HCT116 (cell line): Measurements from ENCODE around the gene CDH13. TPM values are rescaled to one million over a fixed set of nuclear protein-coding genes. Genes with fewer than 3 reads are reported as not detected.

ENCODE experiments used
- ATAC-seq: fragments of 200-7000 bp; cut with Tn5 transposase; 2 replicates; pipeline ENCODE4 v1.9.1; 2020; ENCODE audit warnings: mild to moderate bottlenecking, moderate library complexity
- BruUV-seq: library from RNA; stranded (reverse); fragments of 400-500 nt; replicated peaks from 2 replicates; lab custom pipeline; 2021; lab: Mats Ljungman, UMichigan
- CTCF ChIA-PET: fragments of 300-600 bp; sonication (Branson Sonifier 250); formaldehyde crosslinking; loops from one replicate; lab custom pipeline; 2021; ENCODE audit warnings: antibody characterized with exemption; lab: Charles Lee
- POLR2A ChIA-PET: fragments of 300-600, 350-600 bp; sonication (Branson Sonifier 250); formaldehyde crosslinking; loops from one replicate; lab custom pipeline; 2021; ENCODE audit warnings: antibody characterized with exemption; lab: Charles Lee
- RAD21 ChIA-PET, 2 experiments: fragments of 300-600 bp; sonication (Branson Sonifier 250); formaldehyde crosslinking; loops; one replicate each; lab custom pipeline; 2023; ENCODE audit warnings: low total read pairs in 2 of 2; ENCODE audit not compliant: uncharacterized antibody in 2 of 2, unreplicated experiment in 2 of 2, low non-redundant PET in 1 of 2; lab: Charles Lee
- DNase-seq: peaks from one replicate; pipeline ENCODE4 v3.0.0-alpha.2; 2010; ENCODE audit warnings: low read depth, low spot score
- H2AFZ ChIP-seq: fragments of 200-600 bp; shearing (Covaris generic), sonication (generic); 2 replicates; pipeline ENCODE4 v1.6.1; 2017; ENCODE audit warnings: low read depth, mixed run types, mixed read lengths, antibody characterized with exemption, low read length; ENCODE audit not compliant: poor library complexity, severe bottlenecking
- H3K27ac ChIP-seq: 2 replicates; pipeline ENCODE4 v1.5.1; 2012; ENCODE audit warnings: low read depth, low read length
- H3K27me3 ChIP-seq: fragments of 200-600 bp; sonication (generic); 2 replicates; pipeline ENCODE4 v1.6.1; 2016; ENCODE audit warnings: mixed run types, low read length, mixed read lengths; ENCODE audit not compliant: insufficient read depth
- H3K36me3 ChIP-seq, 2 experiments: fragments of 200-500 bp in 1 of 2; fragments of 200-600 bp in 1 of 2; sonication (Bioruptor generic) in 1 of 2; sonication (generic) in 1 of 2; 2 replicates each; pipeline versions ENCODE4 v1.5.1 to v1.6.1; 2014 to 2016; ENCODE audit warnings: low read length in 2 of 2, inconsistent platforms in 1 of 2, mixed read lengths in 1 of 2, mixed run types in 1 of 2; ENCODE audit not compliant: insufficient read depth in 2 of 2, control insufficient read depth in 1 of 2
- H3K4me1 ChIP-seq, 2 experiments: fragments of 200-600 bp in 1 of 2; sonication (generic) in 1 of 2; 2 replicates each; pipeline versions ENCODE4 v1.5.1 to v1.6.1; 2012 to 2017; ENCODE audit warnings: low read length in 2 of 2, inconsistent platforms in 1 of 2, mild to moderate bottlenecking in 1 of 2, mixed read lengths in 1 of 2, mixed run types in 1 of 2, moderate library complexity in 1 of 2; ENCODE audit not compliant: insufficient read depth in 2 of 2, control insufficient read depth in 1 of 2
- H3K4me2 ChIP-seq: fragments of 200-600 bp; sonication (generic); 2 replicates; pipeline ENCODE4 v1.6.1; 2017; ENCODE audit warnings: mixed run types, low read length, mixed read lengths
- H3K4me3 ChIP-seq, 2 experiments: fragments of 200-600 bp in 1 of 2; sonication (generic) in 1 of 2; replicated peaks in 1 of 2; 2 replicates each; pipeline ENCODE4 v1.5.1; 2011 to 2016; ENCODE audit warnings: low read length in 2 of 2, control low read depth in 1 of 2, low read depth in 1 of 2, mild to moderate bottlenecking in 1 of 2, mixed read lengths in 1 of 2, mixed run types in 1 of 2
- H3K79me2 ChIP-seq: fragments of 200-600 bp; sonication (generic); 2 replicates; pipeline ENCODE4 v1.6.1; 2017; ENCODE audit warnings: mild to moderate bottlenecking, mixed run types, low read length, moderate library complexity, mixed read lengths; ENCODE audit not compliant: insufficient read depth
- H3K9ac ChIP-seq: fragments of 200-600 bp; sonication (generic); 2 replicates; pipeline ENCODE4 v1.6.1; 2016; ENCODE audit warnings: low read length, mixed read lengths
- H3K9me2 ChIP-seq: fragments of 200-600 bp; sonication (generic), shearing (Covaris generic); 2 replicates; pipeline ENCODE4 v1.6.1; 2017; ENCODE audit warnings: mixed run types, mild to moderate bottlenecking, moderate library complexity; ENCODE audit not compliant: insufficient read depth
- H3K9me3 ChIP-seq, 2 experiments: fragments of 200-500 bp in 1 of 2; fragments of 200-600 bp in 1 of 2; sonication (Bioruptor generic) in 1 of 2; sonication (generic) in 1 of 2; 2 replicates each; pipeline ENCODE4 v1.6.1; 2014 to 2017; ENCODE audit warnings: low read length in 2 of 2, mixed read lengths in 2 of 2, inconsistent platforms in 1 of 2, low read depth in 1 of 2, mild to moderate bottlenecking in 1 of 2, mixed run types in 1 of 2, moderate library complexity in 1 of 2; ENCODE audit not compliant: control insufficient read depth in 1 of 2, insufficient read depth in 1 of 2
- H4K20me1 ChIP-seq: fragments of 200-600 bp; sonication (generic), shearing (Covaris generic); 2 replicates; pipeline ENCODE4 v1.6.1; 2017; ENCODE audit warnings: mixed run types, mild to moderate bottlenecking, moderate library complexity; ENCODE audit not compliant: insufficient read depth
- CTCF ChIP-seq, 3 experiments: fragments of 200-600 bp in 1 of 3; sonication (generic) in 1 of 3; IDR thresholded peaks in 2 of 3; conservative IDR thresholded peaks in 1 of 3; 2 replicates each; pipeline ENCODE4 v1.5.1; 2012 to 2017; ENCODE audit warnings: low read depth in 2 of 3, low read length in 2 of 3, antibody characterized with exemption in 1 of 3, borderline replicate concordance in 1 of 3, control low read depth in 1 of 3, mild to moderate bottlenecking in 1 of 3, mixed read lengths in 1 of 3, mixed run types in 1 of 3, moderate library complexity in 1 of 3; ENCODE audit not compliant: insufficient read depth in 1 of 3
- FOSL1 ChIP-seq: IDR thresholded peaks from 2 replicates; pipeline ENCODE4 v1.6.1; 2012; ENCODE audit warnings: low read depth
- POLR2A ChIP-seq: IDR thresholded peaks from 2 replicates; pipeline ENCODE4 v1.7.0; 2011; ENCODE audit warnings: borderline replicate concordance; ENCODE audit not compliant: insufficient read depth, insufficient read length; ENCODE audit errors: extremely low read depth
- RAD21 ChIP-seq: IDR thresholded peaks from 2 replicates; pipeline ENCODE4 v1.6.1; 2012; ENCODE audit warnings: low read depth, mild to moderate bottlenecking
- TCF7L2 ChIP-seq: IDR thresholded peaks from 2 replicates; pipeline ENCODE4 v1.7.0; 2011; ENCODE audit warnings: borderline replicate concordance, inconsistent platforms; ENCODE audit not compliant: insufficient read depth, insufficient read length; ENCODE audit errors: extremely low read depth
- ZBTB33 ChIP-seq: IDR thresholded peaks from 2 replicates; pipeline ENCODE4 v1.6.1; 2011; ENCODE audit warnings: mild to moderate bottlenecking, low read length, moderate library complexity; ENCODE audit not compliant: insufficient replicate concordance; ENCODE audit errors: extremely low read depth
- ZFX ChIP-seq: fragments of 450-650 bp; IDR thresholded peaks from 2 replicates; pipeline ENCODE4 v1.6.1; 2017
- ZNF274 ChIP-seq: fragments of 200-500 bp; sonication (Bioruptor generic); IDR thresholded peaks from 2 replicates; pipeline ENCODE4 v1.6.1; 2014; ENCODE audit warnings: mild to moderate bottlenecking, low read depth, low read length, inconsistent platforms
- intact Hi-C: fragments of 100-400 bp; cut with micrococcal nuclease; formaldehyde crosslinking; loops from 2 replicates; pipeline ENCODE4 v1.10.0; 2022
- total RNA-seq: library from RNA; stranded (reverse); gene quantifications from one replicate; pipeline ENCODE4 v1.2.1, GENCODE V29; 2021; ENCODE audit not compliant: unreplicated experiment

CDH13 gene
- total RNA-seq, 1 experiment from 2014 or later, result not detected

- Histone ChIP-seq H3K36me3 (no peaks in the 10 kb centered on the region), H3K79me2 (no peaks in the 10 kb centered on the region), H3K4me1 (no peaks in the 10 kb centered on the region), H3K9me3 (peaks cover 0 to 4% of the 10 kb centered on the region in 2 experiments; a peak in 1 of 4 replicates), H3K27me3 (no peaks in the 10 kb centered on the region), H3K4me2 (no peak overlapping the region), H4K20me1 (no peaks in the 10 kb centered on the region), H3K9ac (no peak overlapping the region), H3K4me3 (no peak overlapping the region), H3K27ac (no peak overlapping the region), H2AFZ (no peak overlapping the region), H3K9me2 (no peaks in the 10 kb centered on the region)
- ChIA-PET POLR2A (no interaction called here), CTCF (no interaction called here), RAD21 (no interaction called here)
- intact Hi-C loops, result no loop called here
- no peak for ATAC-seq
- TF ChIP-seq CTCF (IDR thresholded peaks at IDR 0.05 in 2 of 3, conservative IDR thresholded peaks at IDR 0.05 in 1 of 3; ENCODE audit: borderline replicate concordance in 1 of 3, insufficient read depth in 1 of 3, low read depth in 2 of 3, low read length in 2 of 3), result 0 out of 6 replicates have a peak, but pooled peaks of 1 of the 3 experiments have one; percentile 7
- no peak for TF ChIP-seq ZNF274
- no peak for DNase-seq
- no TSS peak for BruUV-seq
Observed at GRCh38 chr16:83200005-83200779, 573.4 kb downstream of the CDH13 start.

GRCh38 chr16:83201748-83202147 is 575.0 kb downstream of the CDH13 start:
- ChIA-PET POLR2A (no interaction called here), RAD21 (no interaction called here)
- no peak overlapping the region for H3K27ac ChIP-seq
- no peaks in the 10 kb centered on the region for H4K20me1 ChIP-seq
- no peak for ATAC-seq
- no peak overlapping the region for H2AFZ ChIP-seq
- H3K36me3 ChIP-seq, result no peaks in the 10 kb centered on the region
- H3K4me1 ChIP-seq, result no peaks in the 10 kb centered on the region
- H3K79me2 ChIP-seq, result no peaks in the 10 kb centered on the region
- TF ChIP-seq POLR2A (no peak), RAD21 (no peak), FOSL1 (no peak), TCF7L2 (no peak), ZFX (no peak), ZBTB33 (no peak)
- TF ChIP-seq, all 23 proteins: peak for 0
- no TSS peak for BruUV-seq
- no peak overlapping the region for H3K4me3 ChIP-seq
- no peak for DNase-seq
- peaks cover 0 to 4% of the 10 kb centered on the region in 2 experiments; a peak in 1 of 4 replicates for H3K9me3 ChIP-seq
- no peak overlapping the region for H3K4me2 ChIP-seq
- CTCF ChIA-PET, result no interaction called here
- no peaks in the 10 kb centered on the region for H3K27me3 ChIP-seq
- no peaks in the 10 kb centered on the region for H3K9me2 ChIP-seq
- no peak overlapping the region for H3K9ac ChIP-seq
- intact Hi-C loops, result no loop called here
